Neural cell (in vitro differentiated cells): ENCODE measurements around the gene HIPK4.

Experiments
- CTCF ChIP-seq: fragments of 450-650 bp; IDR thresholded peaks from 2 replicates; pipeline ENCODE4 v1.5.1; 2014; ENCODE audit warnings: antibody characterized with exemption, mild to moderate bottlenecking, moderate library complexity; ENCODE audit not compliant: poor library complexity, severe bottlenecking
- EZH2 ChIP-seq: fragments of 200-600, 300-800 bp; shearing (Covaris generic), sonication (generic); IDR thresholded peaks from 2 replicates; pipeline ENCODE4 v1.6.1; 2014; ENCODE audit warnings: antibody characterized with exemption, low read length, borderline replicate concordance, mild to moderate bottlenecking; ENCODE audit not compliant: insufficient read depth, poor library complexity, severe bottlenecking
- POLR2AphosphoS5 ChIP-seq: IDR thresholded peaks from 2 replicates; pipeline ENCODE4 v1.6.1; 2012

GRCh38 chr19:40411125-40411842 lies 21.3 kb upstream of the HIPK4 start:
- no peak for TF ChIP-seq CTCF
- no peak for TF ChIP-seq POLR2AphosphoS5
- no peak for TF ChIP-seq EZH2
